Spleen (tissue), 7 donors: ENCODE data around the gene MRPL49.
"Not testable (repeated sequence)": the region's sequence is repeated elsewhere in the genome, so short reads cannot be mapped to it uniquely, and the experiment has no call there.

Experiments used
- POLR2A ChIP-seq, 3 donors: fragments of 450-650 bp; IDR thresholded peaks; one replicate each; pipeline ENCODE4 v1.5.1; 2017; ENCODE audit warnings: antibody characterized with exemption in 3 of 3, mild to moderate bottlenecking in 1 of 3
- POLR2AphosphoS5 ChIP-seq, 3 donors: sonication (generic); formaldehyde crosslinking; IDR thresholded peaks; one replicate each; pipeline ENCODE4 v1.5.1; 2017; ENCODE audit warnings: antibody characterized with exemption in 3 of 3
- TF ChIP-seq, protein P1 (sequence below), 11 experiments: fragments of 200-600 bp in 7 of 11; fragments of 450-650 bp in 4 of 11; sonication (generic) in 4 of 11; IDR thresholded peaks in 8 of 11; conservative IDR thresholded peaks in 3 of 11; 1 replicate in 7 of 11; 2 replicates in 4 of 11; pipeline versions ENCODE4 v1.4.0 to v1.8.0; 2016 to 2021; ENCODE audit warnings: antibody characterized with exemption in 11 of 11, inconsistent platforms in 4 of 11, mild to moderate bottlenecking in 1 of 11
- donor health status: DM: no; HTN: no; CAD: no; lungs with moderate emphysema.
- donor health status: DM: no; HTN: no; CAD: no.
- donor health status: DM: no; HTN: no; CAD: no.

DNA sequence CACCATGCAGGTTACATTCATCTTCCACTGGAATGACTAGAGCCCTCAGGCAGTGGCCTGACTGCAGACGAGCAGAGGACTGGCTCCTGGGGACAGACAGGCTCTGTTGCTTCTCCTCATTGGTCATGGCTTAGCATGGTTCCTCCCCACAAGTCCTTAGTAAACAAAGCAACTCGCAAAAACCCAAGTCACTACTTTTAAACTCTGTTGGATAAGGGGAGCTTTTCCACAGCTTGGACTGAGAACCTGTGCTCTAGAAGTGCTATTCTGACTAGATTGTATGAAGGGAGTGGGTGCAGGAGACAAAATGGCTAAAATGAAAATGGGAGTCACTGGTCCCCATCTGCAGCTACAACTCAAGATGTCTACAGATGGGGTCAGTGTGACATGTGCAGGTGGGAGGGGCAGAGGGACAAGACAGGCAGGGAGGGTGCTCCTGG lies 52.5 kb downstream of the MRPL49 start:
- TF ChIP-seq, protein P1, sequence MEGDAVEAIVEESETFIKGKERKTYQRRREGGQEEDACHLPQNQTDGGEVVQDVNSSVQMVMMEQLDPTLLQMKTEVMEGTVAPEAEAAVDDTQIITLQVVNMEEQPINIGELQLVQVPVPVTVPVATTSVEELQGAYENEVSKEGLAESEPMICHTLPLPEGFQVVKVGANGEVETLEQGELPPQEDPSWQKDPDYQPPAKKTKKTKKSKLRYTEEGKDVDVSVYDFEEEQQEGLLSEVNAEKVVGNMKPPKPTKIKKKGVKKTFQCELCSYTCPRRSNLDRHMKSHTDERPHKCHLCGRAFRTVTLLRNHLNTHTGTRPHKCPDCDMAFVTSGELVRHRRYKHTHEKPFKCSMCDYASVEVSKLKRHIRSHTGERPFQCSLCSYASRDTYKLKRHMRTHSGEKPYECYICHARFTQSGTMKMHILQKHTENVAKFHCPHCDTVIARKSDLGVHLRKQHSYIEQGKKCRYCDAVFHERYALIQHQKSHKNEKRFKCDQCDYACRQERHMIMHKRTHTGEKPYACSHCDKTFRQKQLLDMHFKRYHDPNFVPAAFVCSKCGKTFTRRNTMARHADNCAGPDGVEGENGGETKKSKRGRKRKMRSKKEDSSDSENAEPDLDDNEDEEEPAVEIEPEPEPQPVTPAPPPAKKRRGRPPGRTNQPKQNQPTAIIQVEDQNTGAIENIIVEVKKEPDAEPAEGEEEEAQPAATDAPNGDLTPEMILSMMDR (IDR thresholded peaks at IDR 0.05 in 8 of 11, conservative IDR thresholded peaks at IDR 0.05 in 3 of 11): not testable (repeated sequence)
- TF ChIP-seq POLR2A, POLR2AphosphoS5 (IDR thresholded peaks at IDR 0.05): not testable (repeated sequence)
